ENCODE results near the gene MGLL. TPM values are rescaled to one million over a fixed set of nuclear protein-coding genes. Genes with fewer than 3 reads are reported as not detected.
A peak's percentile ranks its signal among the peaks of the same experiment; 100 is the strongest.

MGLL gene
- total RNA-seq (1 to 10 TPM in 4 of 5 donors, under 1 TPM in 1; 0.78 to 3.7 (median 1.8) TPM), total RNA-seq (0.53 to 92.1 (median 1.7) reads per million in 29 experiments)
- 0.52 TPM for total RNA-seq (2013)

GRCh38 chr3:127822041-127822681, at the start of gene MGLL:
TSS of gene MGLL (minus strand) at chr3:127822515. CDS start at chr3:127822318, 197 bp downstream.
- H3K27ac Mint-ChIP-seq, result no peak within 1 kb of the TSS
- WGBS (ENCODE audit: insufficient coverage), result 2% methylated on average over 18 of the region's 23 CpGs
- ATAC-seq (replicated peaks in 1 of 4) (no peak), DNase-seq (no peak)
- H3K36me3 ChIP-seq (ENCODE audit: control insufficient read depth in 2 of 2, extremely low read depth in 1 of 2, insufficient read depth in 1 of 2, low read length in 1 of 2), result no peaks in the 10 kb centered on the region
- peaks cover 3 to 9% of the 10 kb centered on the region in 2 experiments for H3K4me1 ChIP-seq (ENCODE audit: control insufficient read depth in 1 of 2, extremely low read depth in 1 of 2, insufficient read depth in 2 of 2, low read length in 2 of 2)
- H3K27ac ChIP-seq (ENCODE audit: low read length), result no peak within 1 kb of the TSS
- peaks cover 51% of the 10 kb centered on the region in 2 donors for H3K27me3 Mint-ChIP-seq
- H3K9me3 Mint-ChIP-seq, result peaks cover 0 to 4% (median 0%) of the 10 kb centered on the region in 3 donors
- ChIA-PET CTCF (interaction anchor here in 1 of 2 donors (0.6 kb wide), 1 partner anchor 1894 kb away, joined by 4 read pairs; no protein-coding TSS in a partner anchor), POLR2A (no interaction called here)
- peak within 1 kb of the TSS; percentile 73 to 79 (median 75) for H3K4me3 Mint-ChIP-seq
- no peaks in the 10 kb centered on the region for H3K9me3 ChIP-seq
- peaks cover 0 to 48% of the 10 kb centered on the region in 2 experiments for H3K27me3 ChIP-seq (replicated peaks in 1 of 2; ENCODE audit: control insufficient read depth in 2 of 2, extremely low read depth in 1 of 2, insufficient read depth in 2 of 2, low read length in 1 of 2)
- no peaks in the 10 kb centered on the region for H3K36me3 Mint-ChIP-seq
- H3K4me3 ChIP-seq (ENCODE audit: control insufficient read depth in 1 of 2, extremely low read depth in 1 of 2, low read length in 1 of 2), result peak within 1 kb of the TSS; percentile 8 to 87
- peaks cover 6 to 19% (median 13%) of the 10 kb centered on the region in 3 donors for H3K4me1 Mint-ChIP-seq

GRCh38 chr3:127870156-127870555, 47.8 kb upstream of the MGLL start:
- ChIA-PET POLR2A (no interaction called here), CTCF (interaction anchor here in 1 of 2 donors (0.5 kb wide), 1 partner anchor 430 kb away, joined by 3 read pairs; no protein-coding TSS in a partner anchor)
- Mint-ChIP-seq H3K4me3 (no peak overlapping the region), H3K36me3 (no peaks in the 10 kb centered on the region), H3K4me1 (no peaks in the 10 kb centered on the region), H3K27me3 (peaks cover 4 to 11% of the 10 kb centered on the region in 2 donors), H3K27ac (no peak overlapping the region), H3K9me3 (no peaks in the 10 kb centered on the region)
- ATAC-seq (replicated peaks in 1 of 4) (no peak), DNase-seq (no peak)
- no peaks in the 10 kb centered on the region for H3K4me1 ChIP-seq (ENCODE audit: control insufficient read depth in 1 of 2, extremely low read depth in 1 of 2, insufficient read depth in 2 of 2, low read length in 2 of 2)
- no peaks in the 10 kb centered on the region for H3K9me3 ChIP-seq
- H3K27me3 ChIP-seq (replicated peaks in 1 of 2; ENCODE audit: control insufficient read depth in 2 of 2, extremely low read depth in 1 of 2, insufficient read depth in 2 of 2, low read length in 1 of 2), result peaks cover 0 to 2% of the 10 kb centered on the region in 2 experiments
- H3K27ac ChIP-seq (ENCODE audit: low read length), result no peak overlapping the region
- 67% methylated on average over 1 of the region's 4 CpGs for WGBS (ENCODE audit: insufficient coverage)
- no peak overlapping the region for H3K4me3 ChIP-seq (ENCODE audit: control insufficient read depth in 1 of 2, extremely low read depth in 1 of 2, low read length in 1 of 2)
- H3K36me3 ChIP-seq (ENCODE audit: control insufficient read depth in 2 of 2, extremely low read depth in 1 of 2, insufficient read depth in 1 of 2, low read length in 1 of 2), result no peaks in the 10 kb centered on the region

GRCh38 chr3:127867986-127868385, 45.7 kb upstream of the MGLL start:
- no peaks in the 10 kb centered on the region for H3K4me1 Mint-ChIP-seq
- ChIA-PET CTCF (no interaction called here), POLR2A (no interaction called here)

GRCh38 chr3:127867412-127867811, 45.1 kb upstream of the MGLL start:
- Mint-ChIP-seq H3K9me3 (no peaks in the 10 kb centered on the region), H3K27ac (no peak overlapping the region), H3K27me3 (peaks cover 4 to 11% of the 10 kb centered on the region in 2 donors), H3K36me3 (no peaks in the 10 kb centered on the region), H3K4me3 (no peak overlapping the region), H3K4me1 (no peaks in the 10 kb centered on the region)
- H3K9me3 ChIP-seq, result no peaks in the 10 kb centered on the region
- ATAC-seq (replicated peaks in 1 of 4) (no peak), DNase-seq (no peak)
- ChIA-PET POLR2A (no interaction called here), CTCF (no interaction called here)
- H3K4me3 ChIP-seq (ENCODE audit: control insufficient read depth in 1 of 2, extremely low read depth in 1 of 2, low read length in 1 of 2), result no peak overlapping the region
- WGBS (ENCODE audit: insufficient coverage), result no CpG with 5 or more reads among the region's 2 CpGs
- H3K27ac ChIP-seq (ENCODE audit: low read length), result no peak overlapping the region
- H3K36me3 ChIP-seq (ENCODE audit: control insufficient read depth in 2 of 2, extremely low read depth in 1 of 2, insufficient read depth in 1 of 2, low read length in 1 of 2), result no peaks in the 10 kb centered on the region
- no peaks in the 10 kb centered on the region for H3K4me1 ChIP-seq (ENCODE audit: control insufficient read depth in 1 of 2, extremely low read depth in 1 of 2, insufficient read depth in 2 of 2, low read length in 2 of 2)
- no peaks in the 10 kb centered on the region for H3K27me3 ChIP-seq (replicated peaks in 1 of 2; ENCODE audit: control insufficient read depth in 2 of 2, extremely low read depth in 1 of 2, insufficient read depth in 2 of 2, low read length in 1 of 2)

More at GRCh38 chr3:127867986-127868385, 45.7 kb upstream of the MGLL start:
- Histone ChIP-seq H3K4me1 (ENCODE audit: control insufficient read depth in 1 of 2, extremely low read depth in 1 of 2, insufficient read depth in 2 of 2, low read length in 2 of 2) (no peaks in the 10 kb centered on the region), H3K4me3 (ENCODE audit: control insufficient read depth in 1 of 2, extremely low read depth in 1 of 2, low read length in 1 of 2) (no peak overlapping the region), H3K36me3 (ENCODE audit: control insufficient read depth in 2 of 2, extremely low read depth in 1 of 2, insufficient read depth in 1 of 2, low read length in 1 of 2) (no peaks in the 10 kb centered on the region), H3K27ac (ENCODE audit: low read length) (no peak overlapping the region), H3K27me3 (replicated peaks in 1 of 2; ENCODE audit: control insufficient read depth in 2 of 2, extremely low read depth in 1 of 2, insufficient read depth in 2 of 2, low read length in 1 of 2) (peaks cover 0 to under 1% of the 10 kb centered on the region in 2 experiments), H3K9me3 (no peaks in the 10 kb centered on the region)
- no peaks in the 10 kb centered on the region for H3K9me3 Mint-ChIP-seq
- no peak for ATAC-seq (replicated peaks in 1 of 4)
- H3K4me3 Mint-ChIP-seq, result no peak overlapping the region
- no peaks in the 10 kb centered on the region for H3K36me3 Mint-ChIP-seq
- DNase-seq, result no peak
- no peak overlapping the region for H3K27ac Mint-ChIP-seq
- peaks cover 4 to 11% of the 10 kb centered on the region in 2 donors for H3K27me3 Mint-ChIP-seq

- H3K36me3 Mint-ChIP-seq, result no peaks in the 10 kb centered on the region
- H3K27me3 ChIP-seq (replicated peaks in 1 of 2; ENCODE audit: control insufficient read depth in 2 of 2, extremely low read depth in 1 of 2, insufficient read depth in 2 of 2, low read length in 1 of 2), result no peaks in the 10 kb centered on the region
- DNase-seq (no peak), ATAC-seq (replicated peaks in 1 of 4) (no peak)
- H3K27ac ChIP-seq (ENCODE audit: low read length), result no peak overlapping the region
- no peaks in the 10 kb centered on the region for H3K4me1 ChIP-seq (ENCODE audit: control insufficient read depth in 1 of 2, extremely low read depth in 1 of 2, insufficient read depth in 2 of 2, low read length in 2 of 2)
- H3K36me3 ChIP-seq (ENCODE audit: control insufficient read depth in 2 of 2, extremely low read depth in 1 of 2, insufficient read depth in 1 of 2, low read length in 1 of 2), result no peaks in the 10 kb centered on the region
- CTCF ChIA-PET, result no interaction called here
- no peaks in the 10 kb centered on the region for H3K9me3 ChIP-seq
- H3K4me3 ChIP-seq (ENCODE audit: control insufficient read depth in 1 of 2, extremely low read depth in 1 of 2, low read length in 1 of 2), result no peak overlapping the region
- peaks cover 4 to 11% of the 10 kb centered on the region in 2 donors for H3K27me3 Mint-ChIP-seq
- WGBS (ENCODE audit: insufficient coverage), result no CpG with 5 or more reads among the region's 4 CpGs
- POLR2A ChIA-PET, result no interaction called here
- no peak overlapping the region for H3K4me3 Mint-ChIP-seq
- H3K4me1 Mint-ChIP-seq, result no peaks in the 10 kb centered on the region
- H3K27ac Mint-ChIP-seq, result no peak overlapping the region
- H3K9me3 Mint-ChIP-seq, result no peaks in the 10 kb centered on the region
Observed at GRCh38 chr3:127865941-127866340, 43.6 kb upstream of the MGLL start.

- Histone ChIP-seq H3K27ac (ENCODE audit: low read length) (no peak overlapping the region), H3K27me3 (replicated peaks in 1 of 2; ENCODE audit: control insufficient read depth in 2 of 2, extremely low read depth in 1 of 2, insufficient read depth in 2 of 2, low read length in 1 of 2) (peaks cover 0 to 5% of the 10 kb centered on the region in 2 experiments), H3K4me3 (ENCODE audit: control insufficient read depth in 1 of 2, extremely low read depth in 1 of 2, low read length in 1 of 2) (no peak overlapping the region), H3K9me3 (no peaks in the 10 kb centered on the region), H3K4me1 (ENCODE audit: control insufficient read depth in 1 of 2, extremely low read depth in 1 of 2, insufficient read depth in 2 of 2, low read length in 2 of 2) (no peaks in the 10 kb centered on the region), H3K36me3 (ENCODE audit: control insufficient read depth in 2 of 2, extremely low read depth in 1 of 2, insufficient read depth in 1 of 2, low read length in 1 of 2) (no peaks in the 10 kb centered on the region)
- Mint-ChIP-seq H3K9me3 (no peaks in the 10 kb centered on the region), H3K4me3 (no peak overlapping the region), H3K36me3 (no peaks in the 10 kb centered on the region), H3K27me3 (peaks cover 0 to under 1% of the 10 kb centered on the region in 2 donors), H3K4me1 (peaks cover 0 to 3% (median 2%) of the 10 kb centered on the region in 3 donors), H3K27ac (no peak overlapping the region)
- 91% methylated on average over 3 of the region's 7 CpGs for WGBS (ENCODE audit: insufficient coverage)
- ChIA-PET CTCF (no interaction called here), POLR2A (no interaction called here)
- ATAC-seq (replicated peaks in 1 of 4), result no peak
- no peak for DNase-seq
Observed at GRCh38 chr3:127860211-127860696, 37.9 kb upstream of the MGLL start.
